Measurements from ENCODE around the gene ZNF148. TPM values are rescaled to one million over a fixed set of nuclear protein-coding genes. Genes with fewer than 3 reads are reported as not detected.

ZNF148 gene
- polyA plus RNA-seq, 2 of the 4 experiments (the other 2 are of a cell fraction), result 9.9 to 26.5 TPM

DNA sequence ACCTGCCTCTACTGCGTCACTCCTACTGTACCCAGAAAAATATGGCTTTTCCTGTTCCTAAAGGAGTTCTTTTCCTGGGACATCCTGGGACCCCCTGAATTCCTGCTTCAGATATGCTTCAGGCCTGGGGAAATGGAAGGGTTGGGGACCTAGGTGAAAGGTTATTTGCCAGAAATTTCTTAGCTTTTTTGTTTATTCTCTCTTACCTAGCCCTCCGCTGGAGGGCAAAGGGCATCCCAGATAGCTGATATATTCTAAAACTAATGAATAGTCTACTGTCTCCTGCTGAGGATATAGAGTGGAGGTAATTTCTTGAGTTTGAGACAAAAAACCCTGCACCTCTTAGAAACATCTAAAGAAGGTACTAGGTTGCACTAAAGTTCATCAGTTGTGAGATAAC lies 3.6 kb upstream of the ZNF148 start:
- TF ChIP-seq, protein P1, sequence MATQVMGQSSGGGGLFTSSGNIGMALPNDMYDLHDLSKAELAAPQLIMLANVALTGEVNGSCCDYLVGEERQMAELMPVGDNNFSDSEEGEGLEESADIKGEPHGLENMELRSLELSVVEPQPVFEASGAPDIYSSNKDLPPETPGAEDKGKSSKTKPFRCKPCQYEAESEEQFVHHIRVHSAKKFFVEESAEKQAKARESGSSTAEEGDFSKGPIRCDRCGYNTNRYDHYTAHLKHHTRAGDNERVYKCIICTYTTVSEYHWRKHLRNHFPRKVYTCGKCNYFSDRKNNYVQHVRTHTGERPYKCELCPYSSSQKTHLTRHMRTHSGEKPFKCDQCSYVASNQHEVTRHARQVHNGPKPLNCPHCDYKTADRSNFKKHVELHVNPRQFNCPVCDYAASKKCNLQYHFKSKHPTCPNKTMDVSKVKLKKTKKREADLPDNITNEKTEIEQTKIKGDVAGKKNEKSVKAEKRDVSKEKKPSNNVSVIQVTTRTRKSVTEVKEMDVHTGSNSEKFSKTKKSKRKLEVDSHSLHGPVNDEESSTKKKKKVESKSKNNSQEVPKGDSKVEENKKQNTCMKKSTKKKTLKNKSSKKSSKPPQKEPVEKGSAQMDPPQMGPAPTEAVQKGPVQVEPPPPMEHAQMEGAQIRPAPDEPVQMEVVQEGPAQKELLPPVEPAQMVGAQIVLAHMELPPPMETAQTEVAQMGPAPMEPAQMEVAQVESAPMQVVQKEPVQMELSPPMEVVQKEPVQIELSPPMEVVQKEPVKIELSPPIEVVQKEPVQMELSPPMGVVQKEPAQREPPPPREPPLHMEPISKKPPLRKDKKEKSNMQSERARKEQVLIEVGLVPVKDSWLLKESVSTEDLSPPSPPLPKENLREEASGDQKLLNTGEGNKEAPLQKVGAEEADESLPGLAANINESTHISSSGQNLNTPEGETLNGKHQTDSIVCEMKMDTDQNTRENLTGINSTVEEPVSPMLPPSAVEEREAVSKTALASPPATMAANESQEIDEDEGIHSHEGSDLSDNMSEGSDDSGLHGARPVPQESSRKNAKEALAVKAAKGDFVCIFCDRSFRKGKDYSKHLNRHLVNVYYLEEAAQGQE (IDR thresholded peaks at IDR 0.05), result no peak
- TF ChIP-seq HOXB13 (CRISPR knock-in tag; IDR thresholded peaks at IDR 0.05; ENCODE audit: low read depth), result no peak
- TF ChIP-seq, protein P2, sequence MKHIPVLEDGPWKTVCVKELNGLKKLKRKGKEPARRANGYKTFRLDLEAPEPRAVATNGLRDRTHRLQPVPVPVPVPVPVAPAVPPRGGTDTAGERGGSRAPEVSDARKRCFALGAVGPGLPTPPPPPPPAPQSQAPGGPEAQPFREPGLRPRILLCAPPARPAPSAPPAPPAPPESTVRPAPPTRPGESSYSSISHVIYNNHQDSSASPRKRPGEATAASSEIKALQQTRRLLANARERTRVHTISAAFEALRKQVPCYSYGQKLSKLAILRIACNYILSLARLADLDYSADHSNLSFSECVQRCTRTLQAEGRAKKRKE (CRISPR knock-in tag; IDR thresholded peaks at IDR 0.05; ENCODE audit: low read depth), result no peak
- TF ChIP-seq CHD2 (IDR thresholded peaks at IDR 0.05; ENCODE audit: low read length, partially characterized antibody), result no peak
- TF ChIP-seq MAZ (IDR thresholded peaks at IDR 0.05; ENCODE audit: borderline replicate concordance, low read depth, low read length), result no peak
- no peak for TF ChIP-seq RNF2 (IDR thresholded peaks at IDR 0.05; ENCODE audit: borderline replicate concordance, low read depth)
- TF ChIP-seq ZFP36 (IDR thresholded peaks at IDR 0.05; ENCODE audit: borderline replicate concordance, partially characterized antibody), result no peak
- TF ChIP-seq, protein P3, sequence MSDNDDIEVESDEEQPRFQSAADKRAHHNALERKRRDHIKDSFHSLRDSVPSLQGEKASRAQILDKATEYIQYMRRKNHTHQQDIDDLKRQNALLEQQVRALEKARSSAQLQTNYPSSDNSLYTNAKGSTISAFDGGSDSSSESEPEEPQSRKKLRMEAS (IDR thresholded peaks at IDR 0.05), result no peak
- no peak for TF ChIP-seq CBX2 (IDR thresholded peaks at IDR 0.05; ENCODE audit: borderline replicate concordance, low read depth)
- TF ChIP-seq, protein P4, sequence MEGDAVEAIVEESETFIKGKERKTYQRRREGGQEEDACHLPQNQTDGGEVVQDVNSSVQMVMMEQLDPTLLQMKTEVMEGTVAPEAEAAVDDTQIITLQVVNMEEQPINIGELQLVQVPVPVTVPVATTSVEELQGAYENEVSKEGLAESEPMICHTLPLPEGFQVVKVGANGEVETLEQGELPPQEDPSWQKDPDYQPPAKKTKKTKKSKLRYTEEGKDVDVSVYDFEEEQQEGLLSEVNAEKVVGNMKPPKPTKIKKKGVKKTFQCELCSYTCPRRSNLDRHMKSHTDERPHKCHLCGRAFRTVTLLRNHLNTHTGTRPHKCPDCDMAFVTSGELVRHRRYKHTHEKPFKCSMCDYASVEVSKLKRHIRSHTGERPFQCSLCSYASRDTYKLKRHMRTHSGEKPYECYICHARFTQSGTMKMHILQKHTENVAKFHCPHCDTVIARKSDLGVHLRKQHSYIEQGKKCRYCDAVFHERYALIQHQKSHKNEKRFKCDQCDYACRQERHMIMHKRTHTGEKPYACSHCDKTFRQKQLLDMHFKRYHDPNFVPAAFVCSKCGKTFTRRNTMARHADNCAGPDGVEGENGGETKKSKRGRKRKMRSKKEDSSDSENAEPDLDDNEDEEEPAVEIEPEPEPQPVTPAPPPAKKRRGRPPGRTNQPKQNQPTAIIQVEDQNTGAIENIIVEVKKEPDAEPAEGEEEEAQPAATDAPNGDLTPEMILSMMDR (IDR thresholded peaks at IDR 0.05), result no peak
- no peak for TF ChIP-seq RCOR1 (IDR thresholded peaks at IDR 0.05; ENCODE audit: low read depth, low read length)
- no peak for TF ChIP-seq EHMT2 (IDR thresholded peaks at IDR 0.05; ENCODE audit: low read depth)
- no peak for TF ChIP-seq CHD4 (IDR thresholded peaks at IDR 0.05; ENCODE audit: borderline replicate concordance)
- no peak for TF ChIP-seq KDM5A (IDR thresholded peaks at IDR 0.05)
- no peak for TF ChIP-seq FOXS1 (CRISPR knock-in tag; IDR thresholded peaks at IDR 0.05)
- TF ChIP-seq NPAS2 (CRISPR knock-in tag; IDR thresholded peaks at IDR 0.05; ENCODE audit: borderline replicate concordance), result no peak
- no peak for TF ChIP-seq ZC3H11A (IDR thresholded peaks at IDR 0.05)
- no peak for TF ChIP-seq TP53 (CRISPR knock-in tag; IDR thresholded peaks at IDR 0.05)
- TF ChIP-seq, protein P5, sequence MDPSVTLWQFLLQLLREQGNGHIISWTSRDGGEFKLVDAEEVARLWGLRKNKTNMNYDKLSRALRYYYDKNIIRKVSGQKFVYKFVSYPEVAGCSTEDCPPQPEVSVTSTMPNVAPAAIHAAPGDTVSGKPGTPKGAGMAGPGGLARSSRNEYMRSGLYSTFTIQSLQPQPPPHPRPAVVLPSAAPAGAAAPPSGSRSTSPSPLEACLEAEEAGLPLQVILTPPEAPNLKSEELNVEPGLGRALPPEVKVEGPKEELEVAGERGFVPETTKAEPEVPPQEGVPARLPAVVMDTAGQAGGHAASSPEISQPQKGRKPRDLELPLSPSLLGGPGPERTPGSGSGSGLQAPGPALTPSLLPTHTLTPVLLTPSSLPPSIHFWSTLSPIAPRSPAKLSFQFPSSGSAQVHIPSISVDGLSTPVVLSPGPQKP (IDR thresholded peaks at IDR 0.05; ENCODE audit: low read depth, low read length), result no peak
- Histone ChIP-seq H3K4me2 (no peak overlapping the region), H3K9me3 (no peaks in the 10 kb centered on the region), H3K4me1 (peaks cover 11% of the 10 kb centered on the region), H3K4me3 (no peak overlapping the region), H3K27ac (no peak overlapping the region)
- POLR2A ChIA-PET, result no interaction called here
- DNase-seq (ENCODE audit: low read depth in 1 of 2, low spot score in 1 of 2) (no peak), FAIRE-seq (no peak), ATAC-seq (no peak)
- CTCF ChIA-PET, result interaction anchor here (1.1 kb wide), 1 partner anchor 107 kb away, joined by 4 read pairs; no protein-coding TSS in a partner anchor
- WGBS (ENCODE audit: missing lambda C conversion rate), result 92% methylated on average over 2 of the region's 2 CpGs
